Jurkat, Clone E6-1 (cell line): ENCODE data around the gene RPL13A.
A peak's percentile ranks its signal among the peaks of the same experiment; 100 is the strongest.

Experiments
- DNase-seq: peaks from one replicate; pipeline ENCODE4 v3.0.0-alpha.2; 2011; ENCODE audit warnings: low read depth, low spot score
- H3K4me3 ChIP-seq: 2 replicates; pipeline ENCODE4 v1.5.1; 2011; ENCODE audit warnings: mild to moderate bottlenecking, low read length, control low read depth, moderate library complexity

Gene RPL13A

DNA sequence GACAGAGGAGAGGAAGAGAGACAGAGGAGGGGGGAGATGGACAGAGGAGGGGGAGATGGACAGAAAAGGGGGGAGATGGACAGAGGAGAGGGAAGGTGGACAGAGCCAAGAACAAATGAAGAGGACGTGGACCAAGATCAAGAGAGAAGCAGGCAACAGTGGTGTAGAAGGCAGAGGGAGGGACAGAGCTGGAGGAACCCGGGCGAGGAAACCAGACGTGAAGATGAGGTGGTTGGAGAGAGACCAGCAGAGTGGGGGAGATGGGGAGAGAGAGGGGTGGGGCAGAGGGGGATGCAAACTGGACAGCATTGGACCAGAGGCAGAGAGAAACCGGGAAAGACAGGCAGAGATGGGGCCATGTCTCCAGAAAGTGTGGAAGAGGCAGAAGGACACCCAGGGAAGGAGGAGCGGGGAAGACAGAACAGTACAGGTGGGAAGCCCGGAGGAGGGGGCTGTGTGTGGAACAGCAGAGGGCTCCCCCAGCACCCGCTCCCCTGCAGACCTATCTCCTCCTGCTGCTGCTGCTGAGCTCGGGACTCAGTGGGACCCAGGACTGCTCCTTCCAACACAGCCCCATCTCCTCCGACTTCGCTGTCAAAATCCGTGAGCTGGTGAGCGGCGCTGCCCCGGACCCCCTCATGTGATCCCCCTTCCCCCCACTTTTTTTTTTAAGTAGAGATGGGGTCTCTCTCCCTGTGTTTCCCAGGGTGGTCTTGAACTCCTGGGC lies 12.1 kb upstream of the RPL13A start:
- H3K4me3 ChIP-seq: peak overlapping the region; percentile 62
- no peak for DNase-seq

DNA sequence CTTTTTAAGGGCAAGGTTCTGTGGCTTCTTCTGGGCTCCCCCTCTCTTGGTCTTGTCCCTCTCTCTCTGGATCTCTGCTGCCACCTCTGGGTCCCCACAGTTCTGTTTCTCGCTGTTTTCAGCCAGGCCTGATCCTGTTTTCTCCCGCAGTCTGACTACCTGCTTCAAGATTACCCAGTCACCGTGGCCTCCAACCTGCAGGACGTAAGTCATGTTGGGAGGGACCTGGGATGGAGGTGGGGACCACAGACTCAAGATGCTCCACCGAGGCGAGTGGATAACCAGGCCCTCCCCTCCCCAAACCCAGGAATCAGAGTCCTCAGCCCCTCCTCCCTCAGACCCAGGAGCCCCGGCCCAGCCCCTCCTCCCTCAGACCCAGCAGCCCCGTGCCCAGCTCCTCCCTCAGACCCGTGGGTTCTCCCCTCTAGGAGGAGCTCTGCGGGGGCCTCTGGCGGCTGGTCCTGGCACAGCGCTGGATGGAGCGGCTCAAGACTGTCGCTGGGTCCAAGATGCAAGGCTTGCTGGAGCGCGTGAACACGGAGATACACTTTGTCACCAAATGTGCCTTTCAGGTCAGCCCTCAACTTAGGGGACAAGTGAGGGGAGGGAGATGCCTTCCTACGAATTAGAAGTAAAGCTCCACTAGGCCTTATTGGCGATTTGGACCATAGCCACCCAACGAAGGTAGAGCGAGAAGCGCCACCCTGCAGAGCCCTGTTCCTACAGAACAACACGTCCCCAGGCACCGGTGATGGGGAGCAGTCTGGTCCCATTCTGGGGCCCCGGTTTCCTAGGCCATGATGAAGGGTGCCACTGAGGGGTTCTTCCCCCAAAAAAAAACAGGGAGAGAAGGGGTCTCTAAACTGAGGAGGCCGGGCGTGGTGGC lies 11.2 kb upstream of the RPL13A start:
- no peak overlapping the region for H3K4me3 ChIP-seq
- no peak for DNase-seq

DNA sequence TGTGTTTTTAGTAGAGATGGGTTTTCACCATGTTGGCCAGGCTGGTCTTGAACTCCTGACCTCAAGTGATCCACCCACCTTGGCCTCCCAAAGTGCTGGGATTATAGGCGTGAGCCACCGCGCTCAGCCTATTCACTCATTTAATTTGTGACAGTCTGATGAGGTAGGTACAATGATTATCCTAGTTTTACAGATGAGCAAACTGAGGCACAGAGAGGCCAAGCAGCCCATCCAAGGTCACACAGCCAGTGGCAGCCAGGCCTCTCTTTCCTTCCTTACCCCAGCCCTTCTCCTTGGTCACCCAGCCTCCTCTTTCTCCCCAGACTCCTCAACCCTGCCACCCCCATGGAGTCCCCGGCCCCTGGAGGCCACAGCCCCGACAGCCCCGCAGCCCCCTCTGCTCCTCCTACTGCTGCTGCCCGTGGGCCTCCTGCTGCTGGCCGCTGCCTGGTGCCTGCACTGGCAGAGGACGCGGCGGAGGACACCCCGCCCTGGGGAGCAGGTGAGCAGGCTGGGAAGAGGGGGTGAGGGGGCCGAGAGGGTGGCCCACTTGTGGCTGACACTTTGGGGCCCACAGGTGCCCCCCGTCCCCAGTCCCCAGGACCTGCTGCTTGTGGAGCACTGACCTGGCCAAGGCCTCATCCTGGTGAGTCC lies 7.3 kb upstream of the RPL13A start:
- DNase-seq: no peak
- H3K4me3 ChIP-seq: no peak overlapping the region

GRCh38 chr19:49481020-49481683 lies 6.3 kb upstream of the RPL13A start:
- DNase-seq: no peak

DNA sequence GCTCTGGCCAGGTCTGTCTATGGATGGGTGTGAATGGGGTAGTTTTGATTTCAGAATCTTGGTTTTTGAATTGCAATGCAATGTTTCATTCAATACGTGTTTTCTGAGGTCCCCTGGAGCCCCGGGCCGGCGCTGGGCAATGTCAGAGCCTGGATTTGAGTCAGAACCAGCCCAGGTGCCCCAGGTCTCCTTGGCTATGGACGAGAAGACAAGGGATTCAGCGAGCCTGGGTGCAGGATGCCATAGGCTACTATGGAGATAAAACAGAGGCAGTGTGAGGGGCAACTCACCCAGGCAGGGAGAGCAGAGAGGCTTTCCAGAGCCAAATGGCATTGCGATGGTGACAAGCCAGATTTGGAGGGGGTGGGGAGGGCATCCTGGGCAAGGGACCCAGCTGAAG lies 1.2 kb upstream of the RPL13A start:
- no peak for DNase-seq
- H3K4me3 ChIP-seq: no peak overlapping the region

More at GRCh38 chr19:49481020-49481683, 6.3 kb upstream of the RPL13A start:
- H3K4me3 ChIP-seq: no peak overlapping the region

GRCh38 chr19:49486710-49487276 lies 615 bp upstream of the RPL13A start:
- H3K4me3 ChIP-seq: peak overlapping the region; percentile 45

GRCh38 chr19:49488046-49488862 lies 846 bp downstream of the RPL13A start:
- DNase-seq: no peak
- H3K4me3 ChIP-seq: peak overlapping the region; percentile 100

More at GRCh38 chr19:49486710-49487276, 615 bp upstream of the RPL13A start:
- DNase-seq: no peak

DNA sequence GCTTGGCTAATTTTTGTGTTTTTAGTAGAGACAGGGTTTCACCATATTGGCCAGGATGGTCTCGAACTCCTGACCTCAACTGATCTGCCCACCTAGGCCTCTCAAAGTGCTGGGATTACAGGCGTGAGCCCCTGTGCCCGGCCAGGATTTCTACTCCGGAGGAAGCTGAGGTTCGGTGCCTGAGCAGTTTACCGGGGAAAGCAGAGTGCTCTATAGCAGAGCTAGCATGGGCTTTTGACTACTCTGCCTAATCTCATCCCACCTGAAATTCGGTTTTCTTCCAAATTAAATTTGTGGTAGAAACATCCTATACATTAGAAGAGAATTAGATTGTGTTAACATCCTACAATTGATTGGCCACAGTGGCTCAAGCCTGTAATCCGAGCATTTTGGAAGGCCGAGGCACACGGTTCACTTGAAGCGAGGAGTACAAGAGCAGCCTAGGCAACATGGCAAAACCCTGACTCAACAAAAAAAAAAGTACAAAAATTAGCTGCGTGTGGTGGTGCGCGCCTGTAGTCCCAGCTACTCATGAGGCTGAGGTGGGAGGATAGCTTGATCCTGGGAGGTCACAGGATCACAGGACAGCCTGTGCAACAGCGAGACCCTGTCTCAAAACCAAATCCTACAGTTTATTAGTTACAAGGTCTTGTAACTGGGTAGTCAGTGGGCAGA lies 1.6 kb downstream of the RPL13A start:
- DNase-seq: no peak
- H3K4me3 ChIP-seq: peak overlapping the region; percentile 100

- no peak for DNase-seq
- H3K4me3 ChIP-seq: peak overlapping the region; percentile 100
Observed at GRCh38 chr19:49489601-49490167, 2.3 kb downstream of the RPL13A start.

DNA sequence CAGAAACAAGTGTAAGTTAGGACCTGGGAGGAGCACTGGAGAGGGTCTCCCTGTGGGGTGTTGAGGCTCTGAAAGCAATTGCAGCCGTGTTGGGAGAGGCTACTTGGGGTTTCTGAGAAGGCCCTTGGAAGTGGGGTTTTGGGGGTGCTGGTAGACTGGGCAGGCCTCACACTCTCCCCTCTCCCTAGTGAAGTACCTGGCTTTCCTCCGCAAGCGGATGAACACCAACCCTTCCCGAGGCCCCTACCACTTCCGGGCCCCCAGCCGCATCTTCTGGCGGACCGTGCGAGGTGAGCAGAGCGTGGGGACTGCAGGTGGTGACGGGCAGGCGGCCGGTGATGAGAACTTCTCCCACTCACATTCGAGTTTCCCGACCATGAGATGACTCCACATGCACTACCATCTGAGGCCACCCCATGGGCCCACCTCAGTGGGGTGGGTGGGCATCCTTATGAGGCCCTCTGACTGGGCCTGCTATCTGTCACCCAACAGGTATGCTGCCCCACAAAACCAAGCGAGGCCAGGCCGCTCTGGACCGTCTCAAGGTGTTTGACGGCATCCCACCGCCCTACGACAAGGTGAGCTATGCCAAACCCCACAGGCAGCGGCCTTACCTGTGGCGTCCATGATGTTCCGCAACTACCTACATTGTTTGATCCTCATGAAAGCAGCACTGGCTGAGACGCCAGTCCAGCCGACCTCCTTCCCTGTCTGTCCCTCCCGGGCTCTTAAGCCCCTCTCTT lies 3.0 kb downstream of the RPL13A start:
- H3K4me3 ChIP-seq: no peak overlapping the region
- DNase-seq: no peak

DNA sequence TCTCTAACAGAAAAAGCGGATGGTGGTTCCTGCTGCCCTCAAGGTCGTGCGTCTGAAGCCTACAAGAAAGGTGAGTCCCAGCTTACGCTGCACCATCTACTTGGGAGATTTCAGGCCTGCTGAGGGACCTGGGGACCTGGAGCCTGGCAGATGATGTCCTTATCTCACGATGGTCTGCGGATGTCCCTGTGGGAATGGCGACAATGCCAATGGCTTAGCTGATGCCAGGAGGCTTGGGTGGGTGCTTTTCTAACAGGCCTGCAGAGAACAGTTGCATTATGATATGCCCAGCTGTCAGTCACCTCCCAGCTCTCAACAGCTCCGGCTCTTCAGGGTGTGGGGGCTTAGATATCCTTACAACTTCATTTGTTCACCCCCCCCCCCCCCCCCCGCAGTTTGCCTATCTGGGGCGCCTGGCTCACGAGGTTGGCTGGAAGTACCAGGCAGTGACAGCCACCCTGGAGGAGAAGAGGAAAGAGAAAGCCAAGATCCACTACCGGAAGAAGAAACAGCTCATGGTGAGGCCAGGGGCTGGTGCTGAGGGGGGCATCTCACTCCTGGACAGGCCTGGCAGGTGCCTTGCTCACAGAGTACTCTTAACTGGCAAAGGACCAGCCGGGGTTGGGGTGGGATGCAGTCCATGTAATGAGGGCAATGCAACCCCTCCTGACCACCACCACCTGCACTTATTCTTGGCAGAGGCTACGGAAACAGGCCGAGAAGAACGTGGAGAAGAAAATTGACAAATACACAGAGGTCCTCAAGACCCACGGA lies 3.8 kb downstream of the RPL13A start:
- no peak overlapping the region for H3K4me3 ChIP-seq
- no peak for DNase-seq

- no peak overlapping the region for H3K4me3 ChIP-seq
- DNase-seq: no peak
Observed at GRCh38 chr19:49491804-49492572, 4.6 kb downstream of the RPL13A start.

GRCh38 chr19:49492573-49493405 lies 5.4 kb downstream of the RPL13A start:
- no peak for DNase-seq
- no peak overlapping the region for H3K4me3 ChIP-seq

DNA sequence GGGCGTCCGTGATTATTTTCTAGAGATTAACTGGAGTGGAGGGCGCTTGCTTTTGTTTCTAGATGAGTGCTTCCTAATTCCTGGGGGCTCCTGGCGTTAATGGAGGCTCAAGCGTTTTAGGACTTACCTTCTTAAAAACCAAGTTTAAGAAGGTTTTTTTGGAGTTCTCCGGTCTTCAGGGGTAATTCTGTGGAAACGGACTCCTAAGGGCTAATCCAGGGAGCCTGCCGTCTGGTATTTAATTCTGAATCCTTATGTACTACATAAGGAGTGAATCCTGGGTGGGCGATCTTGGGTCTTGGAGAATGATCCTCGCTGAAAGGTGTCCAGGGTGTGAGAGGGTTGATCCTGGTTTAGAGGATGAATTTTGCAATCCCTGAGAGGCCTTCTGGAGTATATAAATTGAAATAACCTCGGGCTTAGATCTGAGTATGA lies 9.2 kb downstream of the RPL13A start:
- peak overlapping the region; percentile 100 for H3K4me3 ChIP-seq
- no peak for DNase-seq
